H9 (cell line): Measurements from ENCODE around the gene GSE1. TPM values are rescaled to one million over a fixed set of nuclear protein-coding genes. Genes with fewer than 3 reads are reported as not detected.

Experiments
- DNase-seq: peaks from one replicate; pipeline ENCODE4 v3.0.0-alpha.2; 2017
- H2AFZ ChIP-seq: one replicate; pipeline ENCODE4 v1.6.1; 2013; ENCODE audit warnings: mild to moderate bottlenecking, low read length, control low read depth, moderate library complexity
- H2AK5ac ChIP-seq: 2 replicates; pipeline ENCODE4 v1.6.1; 2013; ENCODE audit warnings: low read length, control low read depth, mixed read lengths; ENCODE audit not compliant: insufficient read length
- H2BK120ac ChIP-seq: one replicate; pipeline ENCODE4 v1.6.1; 2013; ENCODE audit warnings: low read depth, mild to moderate bottlenecking, low read length, control low read depth, inconsistent platforms; ENCODE audit not compliant: poor library complexity, severe bottlenecking
- H2BK12ac ChIP-seq: 2 replicates; pipeline ENCODE4 v1.6.1; 2013; ENCODE audit warnings: low read length, control low read depth, mixed read lengths, low read depth; ENCODE audit not compliant: insufficient read length
- H2BK15ac ChIP-seq: 2 replicates; pipeline ENCODE4 v1.6.1; 2013; ENCODE audit warnings: low read depth, low read length, control low read depth
- H2BK20ac ChIP-seq: one replicate; pipeline ENCODE4 v1.6.1; 2013; ENCODE audit warnings: low read depth, mild to moderate bottlenecking, low read length, control low read depth, inconsistent platforms; ENCODE audit not compliant: poor library complexity, severe bottlenecking
- H2BK5ac ChIP-seq: 2 replicates; pipeline ENCODE4 v1.6.1; 2013; ENCODE audit warnings: low read length, control low read depth, mixed read lengths; ENCODE audit not compliant: insufficient read length
- H3K14ac ChIP-seq: 2 replicates; pipeline ENCODE4 v1.6.1; 2013; ENCODE audit warnings: low read length, control low read depth; ENCODE audit not compliant: insufficient read depth
- H3K18ac ChIP-seq: 2 replicates; pipeline ENCODE4 v1.6.1; 2013; ENCODE audit warnings: low read depth, mild to moderate bottlenecking, mixed read lengths, low read length, control low read depth; ENCODE audit not compliant: insufficient read length
- H3K23ac ChIP-seq: 2 replicates; pipeline ENCODE4 v1.6.1; 2013; ENCODE audit warnings: low read length, control low read depth, mixed read lengths, low read depth; ENCODE audit not compliant: insufficient read length
- H3K23me2 ChIP-seq: 2 replicates; pipeline ENCODE4 v1.6.1; 2013; ENCODE audit warnings: low read depth, mild to moderate bottlenecking, mixed read lengths, low read length, control low read depth; ENCODE audit not compliant: insufficient read length, poor library complexity, severe bottlenecking
- H3K27ac ChIP-seq: 2 replicates; pipeline ENCODE4 v1.5.1; 2013; ENCODE audit warnings: low read length, control low read depth, mixed read lengths, low read depth; ENCODE audit not compliant: insufficient read length
- H3K27me3 ChIP-seq: 2 replicates; pipeline ENCODE4 v1.6.1; 2013; ENCODE audit warnings: low read length, control low read depth, inconsistent platforms; ENCODE audit not compliant: insufficient read depth
- H3K4ac ChIP-seq: 2 replicates; pipeline ENCODE4 v1.6.1; 2013; ENCODE audit warnings: low read depth, mild to moderate bottlenecking, control low read depth, inconsistent platforms, low read length, moderate library complexity
- H3K4me1 ChIP-seq: 2 replicates; pipeline ENCODE4 v1.6.1; 2013; ENCODE audit warnings: low read length, control low read depth, inconsistent platforms; ENCODE audit not compliant: insufficient read depth
- H3K4me2 ChIP-seq: 2 replicates; pipeline ENCODE4 v1.6.1; 2013; ENCODE audit warnings: low read length, control low read depth, mixed read lengths; ENCODE audit not compliant: insufficient read length, insufficient read depth
- H3K56ac ChIP-seq: 2 replicates; pipeline ENCODE4 v1.6.1; 2013; ENCODE audit warnings: low read depth, mild to moderate bottlenecking, mixed read lengths, low read length, control low read depth; ENCODE audit not compliant: insufficient read length
- H3K79me1 ChIP-seq: 2 replicates; pipeline ENCODE4 v1.6.1; 2013; ENCODE audit warnings: low read depth, mild to moderate bottlenecking, moderate library complexity, low read length, control low read depth, inconsistent platforms; ENCODE audit not compliant: insufficient read depth, poor library complexity, severe bottlenecking
- H3K79me2 ChIP-seq: 2 replicates; pipeline ENCODE4 v1.6.1; 2013; ENCODE audit warnings: low read length, control low read depth, inconsistent platforms; ENCODE audit not compliant: insufficient read depth
- H3K9ac ChIP-seq: 2 replicates; pipeline ENCODE4 v1.6.1; 2013; ENCODE audit warnings: low read length, control low read depth, mixed read lengths; ENCODE audit not compliant: insufficient read length; ENCODE audit errors: extremely low read depth
- H3K9me3 ChIP-seq: one replicate; pipeline ENCODE4 v1.6.1; 2013; ENCODE audit warnings: low read depth, low read length, inconsistent platforms; ENCODE audit not compliant: control insufficient read depth
- H3T11ph ChIP-seq: one replicate; pipeline ENCODE4 v1.6.1; 2013; ENCODE audit warnings: mild to moderate bottlenecking, low read length, control low read depth, inconsistent platforms
- H4K20me1 ChIP-seq: one replicate; pipeline ENCODE4 v1.6.1; 2013; ENCODE audit not compliant: control insufficient read depth, insufficient read length, insufficient read depth
- H4K5ac ChIP-seq: 2 replicates; pipeline ENCODE4 v1.6.1; 2013; ENCODE audit warnings: low read depth, mild to moderate bottlenecking, mixed read lengths, low read length, control low read depth; ENCODE audit not compliant: insufficient read length
- H4K8ac ChIP-seq: replicated peaks from 2 replicates; pipeline ENCODE4 v1.6.1; 2013; ENCODE audit warnings: low read length, control low read depth, mixed read lengths, low read depth; ENCODE audit not compliant: insufficient read length
- H4K91ac ChIP-seq: 2 replicates; pipeline ENCODE4 v1.6.1; 2013; ENCODE audit warnings: low read depth, mild to moderate bottlenecking, moderate library complexity, mixed read lengths, low read length, control low read depth; ENCODE audit not compliant: insufficient read length
- H3K27ac Mint-ChIP-seq, 3 experiments: 2 replicates in 2 of 3; 3 replicates in 1 of 3; pipeline ENCODE4 v1.8.0; 2020 to 2021; ENCODE audit warnings: mixed read lengths in 3 of 3, mild to moderate bottlenecking in 1 of 3, moderate library complexity in 1 of 3
- H3K27me3 Mint-ChIP-seq: 2 replicates; pipeline ENCODE4 v1.8.0; 2021; ENCODE audit warnings: low read depth, mild to moderate bottlenecking, moderate library complexity, mixed read lengths
- H3K36me3 Mint-ChIP-seq, 3 experiments: 2 replicates in 2 of 3; 3 replicates in 1 of 3; pipeline ENCODE4 v1.8.0; 2020 to 2021; ENCODE audit warnings: low read depth in 3 of 3, mixed read lengths in 3 of 3; ENCODE audit not compliant: insufficient read depth in 1 of 3
- H3K4me1 Mint-ChIP-seq, 2 experiments: 2 replicates each; pipeline ENCODE4 v1.8.0; 2020; ENCODE audit warnings: mixed read lengths in 2 of 2
- H3K4me3 Mint-ChIP-seq, 2 experiments: 2 replicates in 1 of 2; 3 replicates in 1 of 2; pipeline ENCODE4 v1.8.0; 2020 to 2021; ENCODE audit warnings: mild to moderate bottlenecking in 2 of 2, mixed read lengths in 2 of 2, moderate library complexity in 1 of 2
- H3K9me3 Mint-ChIP-seq, 2 experiments: 2 replicates in 1 of 2; 3 replicates in 1 of 2; pipeline ENCODE4 v1.8.0; 2020; ENCODE audit warnings: mild to moderate bottlenecking in 2 of 2, mixed read lengths in 2 of 2, moderate library complexity in 1 of 2
- WGBS: extraction: QIAGEN DNeasy Blood & Tissue Kit; methylation state at CpG from one replicate; pipeline ENCODE4 v1.1.7; 2013; ENCODE audit warnings: missing lambda C conversion rate, low lambda C conversion rate, mixed read lengths; ENCODE audit not compliant: insufficient read length; ENCODE audit errors: extremely low coverage; 5-methylcytosine and 5-hydroxymethylcytosine counted together
- total RNA-seq: library from RNA; stranded (reverse); gene quantifications from 2 replicates; pipeline ENCODE4 v1.2.1, GENCODE V29; 2021
- TF ChIP-seq, protein P1 (sequence below): fragments of 200-600 bp; sonication (generic); conservative IDR thresholded peaks from 3 replicates; pipeline ENCODE4 v1.8.0; 2021; ENCODE audit warnings: antibody characterized with exemption, mild to moderate bottlenecking

GSE1 gene
- total RNA-seq, 1 experiment from 2014 or later, result 125 TPM

GRCh38 chr16:85682516-85682915 lies 69.4 kb downstream of the GSE1 start:
- H4K5ac ChIP-seq, result no peak overlapping the region
- H4K91ac ChIP-seq, result no peak overlapping the region
- TF ChIP-seq, protein P1, sequence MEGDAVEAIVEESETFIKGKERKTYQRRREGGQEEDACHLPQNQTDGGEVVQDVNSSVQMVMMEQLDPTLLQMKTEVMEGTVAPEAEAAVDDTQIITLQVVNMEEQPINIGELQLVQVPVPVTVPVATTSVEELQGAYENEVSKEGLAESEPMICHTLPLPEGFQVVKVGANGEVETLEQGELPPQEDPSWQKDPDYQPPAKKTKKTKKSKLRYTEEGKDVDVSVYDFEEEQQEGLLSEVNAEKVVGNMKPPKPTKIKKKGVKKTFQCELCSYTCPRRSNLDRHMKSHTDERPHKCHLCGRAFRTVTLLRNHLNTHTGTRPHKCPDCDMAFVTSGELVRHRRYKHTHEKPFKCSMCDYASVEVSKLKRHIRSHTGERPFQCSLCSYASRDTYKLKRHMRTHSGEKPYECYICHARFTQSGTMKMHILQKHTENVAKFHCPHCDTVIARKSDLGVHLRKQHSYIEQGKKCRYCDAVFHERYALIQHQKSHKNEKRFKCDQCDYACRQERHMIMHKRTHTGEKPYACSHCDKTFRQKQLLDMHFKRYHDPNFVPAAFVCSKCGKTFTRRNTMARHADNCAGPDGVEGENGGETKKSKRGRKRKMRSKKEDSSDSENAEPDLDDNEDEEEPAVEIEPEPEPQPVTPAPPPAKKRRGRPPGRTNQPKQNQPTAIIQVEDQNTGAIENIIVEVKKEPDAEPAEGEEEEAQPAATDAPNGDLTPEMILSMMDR, result no peak
- H3K4me2 ChIP-seq, result no peak overlapping the region
- H3K18ac ChIP-seq, result no peak overlapping the region
- H3K4me1 ChIP-seq, result no peaks in the 10 kb centered on the region
- H3K27ac ChIP-seq, result no peak overlapping the region
- H3K27me3 ChIP-seq, result no peaks in the 10 kb centered on the region
- WGBS, result no CpG with 5 or more reads among the region's 9 CpGs
- no peaks in the 10 kb centered on the region for H4K20me1 ChIP-seq
- H3K36me3 Mint-ChIP-seq, result peaks cover 14 to 80% (median 71%) of the 10 kb centered on the region in 3 experiments; a peak in 6 of 7 replicates
- no peak overlapping the region for H3K4me3 Mint-ChIP-seq
- H3T11ph ChIP-seq, result no peak overlapping the region
- no peaks in the 10 kb centered on the region for H3K79me1 ChIP-seq
- no peak overlapping the region for H2BK15ac ChIP-seq
- H3K9me3 ChIP-seq, result no peaks in the 10 kb centered on the region
- no peak overlapping the region for H2BK5ac ChIP-seq
- H3K56ac ChIP-seq, result no peak overlapping the region
- no peak overlapping the region for H4K8ac ChIP-seq
- peaks cover 3% of the 10 kb centered on the region; the same call in 1 of the 2 replicates for H3K79me2 ChIP-seq
- DNase-seq, result no peak
- no peaks in the 10 kb centered on the region for H3K9me3 Mint-ChIP-seq
- H2BK120ac ChIP-seq, result no peak overlapping the region
- no peak overlapping the region for H2BK20ac ChIP-seq
- H3K27me3 Mint-ChIP-seq, result no peaks in the 10 kb centered on the region; the same call in 1 of the 2 replicates
- no peak overlapping the region for H2AK5ac ChIP-seq
- H2BK12ac ChIP-seq, result no peak overlapping the region
- peak overlapping the region in 1 of 3 experiments; percentile 16; a peak in 1 of 7 replicates for H3K27ac Mint-ChIP-seq
- H3K14ac ChIP-seq, result no peak overlapping the region; the same call in 1 of the 2 replicates
- H3K9ac ChIP-seq, result no peak overlapping the region
- peaks cover 10 to 14% of the 10 kb centered on the region in 2 experiments for H3K4me1 Mint-ChIP-seq
- H2AFZ ChIP-seq, result no peak overlapping the region
- no peak overlapping the region for H3K23ac ChIP-seq
- H3K23me2 ChIP-seq, result no peaks in the 10 kb centered on the region
- no peak overlapping the region for H3K4ac ChIP-seq
